ENCODE data around the gene BEST3. TPM values are rescaled to one million over a fixed set of nuclear protein-coding genes. Genes with fewer than 3 reads are reported as not detected.
"Not testable (repeated sequence)": the region's sequence is repeated elsewhere in the genome, so short reads cannot be mapped to it uniquely, and the experiment has no call there.

The BEST3 gene
- total RNA-seq, 3 donors from 2014 or later: 0.66 TPM; not detected in 2

- Histone ChIP-seq H3K9me3 (no peaks in the 10 kb centered on the region), H3K27ac (no peak overlapping the region), H3K27me3 (no peaks in the 10 kb centered on the region), H3K4me1 (no peaks in the 10 kb centered on the region), H3K36me3 (no peaks in the 10 kb centered on the region), H3K4me3 (no peak overlapping the region)
- intact Hi-C loops (cut with DNase I; ENCODE audit: low total_unique reads): no loop called here
- DNase-seq (ENCODE audit: low spot score in 2 of 2): no peak
- no peak for TF ChIP-seq CTCF (IDR thresholded peaks at IDR 0.05)
- no peak for TF ChIP-seq POLR2AphosphoS5 (IDR thresholded peaks at IDR 0.05)
- TF ChIP-seq POLR2A (IDR thresholded peaks at IDR 0.05): no peak
Observed at GRCh38 chr12:69679119-69679518, 20.0 kb downstream of the BEST3 start.

- intact Hi-C loops (cut with DNase I; ENCODE audit: low total_unique reads): no loop called here
- H3K27me3 ChIP-seq: no peaks in the 10 kb centered on the region
- H3K4me1 ChIP-seq: no peaks in the 10 kb centered on the region
- DNase-seq (ENCODE audit: low spot score in 2 of 2): no peak
- no peak overlapping the region for H3K27ac ChIP-seq
- H3K9me3 ChIP-seq: no peaks in the 10 kb centered on the region
- H3K4me3 ChIP-seq: no peak overlapping the region
- TF ChIP-seq POLR2A (IDR thresholded peaks at IDR 0.05) (no peak), CTCF (IDR thresholded peaks at IDR 0.05) (no peak), POLR2AphosphoS5 (IDR thresholded peaks at IDR 0.05) (no peak)
- H3K36me3 ChIP-seq: no peaks in the 10 kb centered on the region
Observed at GRCh38 chr12:69676257-69677012, 22.7 kb downstream of the BEST3 start.

GRCh38 chr12:69672195-69672594, 26.9 kb downstream of the BEST3 start:
- TF ChIP-seq POLR2AphosphoS5 (IDR thresholded peaks at IDR 0.05) (no peak), CTCF (IDR thresholded peaks at IDR 0.05) (no peak), POLR2A (IDR thresholded peaks at IDR 0.05) (no peak)
- no peaks in the 10 kb centered on the region for H3K27me3 ChIP-seq

GRCh38 chr12:69671597-69671996, 27.5 kb downstream of the BEST3 start:
- Histone ChIP-seq H3K27me3 (no peaks in the 10 kb centered on the region), H3K36me3 (no peaks in the 10 kb centered on the region), H3K9me3 (no peaks in the 10 kb centered on the region), H3K27ac (no peak overlapping the region), H3K4me1 (no peaks in the 10 kb centered on the region), H3K4me3 (no peak overlapping the region)
- intact Hi-C loops (cut with DNase I; ENCODE audit: low total_unique reads): no loop called here
- TF ChIP-seq POLR2A (IDR thresholded peaks at IDR 0.05): no peak
- no peak for TF ChIP-seq POLR2AphosphoS5 (IDR thresholded peaks at IDR 0.05)
- TF ChIP-seq CTCF (IDR thresholded peaks at IDR 0.05): no peak
- DNase-seq (ENCODE audit: low spot score in 2 of 2): no peak

More at GRCh38 chr12:69672195-69672594, 26.9 kb downstream of the BEST3 start:
- DNase-seq (ENCODE audit: low spot score in 2 of 2): no peak
- Histone ChIP-seq H3K9me3 (no peaks in the 10 kb centered on the region), H3K4me1 (no peaks in the 10 kb centered on the region), H3K27ac (no peak overlapping the region), H3K36me3 (no peaks in the 10 kb centered on the region), H3K4me3 (no peak overlapping the region)
- intact Hi-C loops (cut with DNase I; ENCODE audit: low total_unique reads): no loop called here

- H3K9me3 ChIP-seq: no peaks in the 10 kb centered on the region
- no peak for TF ChIP-seq POLR2AphosphoS5 (IDR thresholded peaks at IDR 0.05)
- no peak for TF ChIP-seq CTCF (IDR thresholded peaks at IDR 0.05)
- TF ChIP-seq POLR2A (IDR thresholded peaks at IDR 0.05): no peak
- intact Hi-C loops (cut with DNase I; ENCODE audit: low total_unique reads): no loop called here
Observed at GRCh38 chr12:69666798-69667197, 32.3 kb downstream of the BEST3 start.

GRCh38 chr12:69664930-69665377, 34.1 kb downstream of the BEST3 start:
- H3K27me3 ChIP-seq; H3K4me1 ChIP-seq; H3K9me3 ChIP-seq; H3K4me3 ChIP-seq; H3K27ac ChIP-seq; intact Hi-C loops (cut with DNase I; ENCODE audit: low total_unique reads); DNase-seq (ENCODE audit: low spot score in 2 of 2); H3K36me3 ChIP-seq: not testable (repeated sequence)

More at GRCh38 chr12:69666798-69667197, 32.3 kb downstream of the BEST3 start:
- Histone ChIP-seq H3K27me3 (no peaks in the 10 kb centered on the region), H3K27ac (no peak overlapping the region), H3K36me3 (no peaks in the 10 kb centered on the region), H3K4me1 (no peaks in the 10 kb centered on the region), H3K4me3 (no peak overlapping the region)
- no peak for DNase-seq (ENCODE audit: low spot score in 2 of 2)
